CD4-positive, CD25-positive, alpha-beta regulatory T cell (primary cell): ENCODE measurements around the gene DIP2C. TPM values are rescaled to one million over a fixed set of nuclear protein-coding genes. Genes with fewer than 3 reads are reported as not detected.

Experiments used
- ATAC-seq, 2 donors: fragments of 150-1000 bp; cut with Tn5 transposase; one replicate each; pipeline ENCODE4 v1.10.0; 2021; ENCODE audit warnings: low read depth in 2 of 2, moderate number of reproducible peaks in 2 of 2, moderate library complexity in 1 of 2
- DNase-seq, 3 donors: peaks; one replicate each; pipeline versions ENCODE4 v3.0.0 to v3.0.0-alpha.2; 2012 to 2022; ENCODE audit warnings: mixed read lengths in 1 of 3
- H3K27ac ChIP-seq: one replicate; pipeline ENCODE4 v1.7.0; 2013; ENCODE audit warnings: mild to moderate bottlenecking, low read length; ENCODE audit not compliant: insufficient read depth, poor library complexity, severe bottlenecking
- H3K27me3 ChIP-seq: one replicate; pipeline ENCODE4 v1.7.0; 2013; ENCODE audit warnings: low read length; ENCODE audit not compliant: control insufficient read depth, insufficient read depth
- H3K36me3 ChIP-seq: one replicate; pipeline ENCODE4 v1.7.0; 2013; ENCODE audit warnings: mild to moderate bottlenecking, low read length, moderate library complexity; ENCODE audit not compliant: control insufficient read depth, insufficient read depth
- H3K4me1 ChIP-seq: 2 replicates; pipeline ENCODE4 v1.7.0; 2013; ENCODE audit warnings: mild to moderate bottlenecking, low read length; ENCODE audit not compliant: insufficient read depth, control insufficient read depth, poor library complexity, severe bottlenecking
- H3K4me3 ChIP-seq: one replicate; pipeline ENCODE4 v1.7.0; 2013; ENCODE audit warnings: low read depth, mild to moderate bottlenecking, low read length, moderate library complexity
- H3K9me3 ChIP-seq, 2 experiments: 1 replicate in 1 of 2; 2 replicates in 1 of 2; pipeline ENCODE4 v1.7.0; 2013; ENCODE audit warnings: low read length in 2 of 2, mild to moderate bottlenecking in 1 of 2, moderate library complexity in 1 of 2; ENCODE audit not compliant: control insufficient read depth in 2 of 2
- H3K27ac Mint-ChIP-seq, 3 donors: one replicate each; pipeline ENCODE4 v1.8.0; 2020 to 2022; ENCODE audit warnings: mild to moderate bottlenecking in 3 of 3, mixed read lengths in 3 of 3, moderate library complexity in 2 of 3
- H3K27me3 Mint-ChIP-seq: one replicate; pipeline ENCODE4 v1.8.0; 2022; ENCODE audit warnings: mild to moderate bottlenecking, mixed read lengths
- H3K36me3 Mint-ChIP-seq: one replicate; pipeline ENCODE4 v1.8.0; 2020; ENCODE audit warnings: mixed read lengths
- H3K4me1 Mint-ChIP-seq, 4 donors: one replicate each; pipeline ENCODE4 v1.8.0; 2020 to 2022; ENCODE audit warnings: mixed read lengths in 4 of 4, mild to moderate bottlenecking in 1 of 4
- H3K4me3 Mint-ChIP-seq, 4 donors: one replicate each; pipeline ENCODE4 v1.8.0; 2020 to 2022; ENCODE audit warnings: mild to moderate bottlenecking in 4 of 4, mixed read lengths in 4 of 4, moderate library complexity in 3 of 4
- H3K9me3 Mint-ChIP-seq, 7 donors: one replicate each; pipeline ENCODE4 v1.8.0; 2020 to 2022; ENCODE audit warnings: mixed read lengths in 7 of 7, mild to moderate bottlenecking in 3 of 7, moderate library complexity in 2 of 7
- polyA plus RNA-seq, 4 donors: library from polyadenylated mRNA; unstranded; fragments of 300-500 nt; fragmentation: Illumina TruSeq; gene quantifications; one replicate each; pipeline ENCODE4 v1.2.3, GENCODE V29; 2021
- total RNA-seq: library from RNA; stranded (reverse); gene quantifications from one replicate; pipeline ENCODE4 v1.2.3, GENCODE V29; 2022

DIP2C gene
- total and polyA plus RNA-seq, 5 donors from 2014 or later: 0.47 to 4.1 (median 0.54) TPM

GRCh38 chr10:404991-405390 is 284.5 kb downstream of the DIP2C start:
- ATAC-seq (no peak), DNase-seq (no peak)
- H3K9me3 ChIP-seq: no peaks in the 10 kb centered on the region
- H3K4me1 ChIP-seq: no peaks in the 10 kb centered on the region
- no peak overlapping the region for H3K27ac ChIP-seq
- no peak overlapping the region for H3K4me3 ChIP-seq
- Mint-ChIP-seq H3K4me1 (peaks cover 0 to 2% (median 0%) of the 10 kb centered on the region in 4 donors), H3K36me3 (peaks cover 15% of the 10 kb centered on the region), H3K4me3 (no peak overlapping the region), H3K9me3 (no peaks in the 10 kb centered on the region), H3K27me3 (no peaks in the 10 kb centered on the region), H3K27ac (no peak overlapping the region)
- H3K27me3 ChIP-seq: no peaks in the 10 kb centered on the region
- H3K36me3 ChIP-seq: no peaks in the 10 kb centered on the region

DNA sequence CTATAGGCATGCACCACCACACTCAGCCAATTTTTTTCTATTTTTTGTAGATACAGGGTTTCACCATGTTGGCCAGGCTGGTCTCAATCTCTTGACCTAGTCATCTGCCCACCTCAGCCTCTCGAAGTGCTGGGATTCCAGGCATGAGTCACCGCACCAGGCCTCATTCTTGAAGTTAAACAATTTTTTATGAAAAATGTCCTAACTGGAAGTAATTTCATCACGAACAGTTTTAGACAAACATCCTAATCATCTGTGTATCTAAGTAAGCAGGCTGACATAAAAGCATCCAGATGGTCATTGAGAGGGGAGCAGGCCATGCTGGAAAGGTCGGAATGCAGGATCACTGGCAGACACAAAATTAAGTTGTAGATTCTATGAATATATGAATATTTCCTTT is 285.1 kb downstream of the DIP2C start:
- Mint-ChIP-seq H3K9me3 (no peaks in the 10 kb centered on the region), H3K27me3 (no peaks in the 10 kb centered on the region), H3K27ac (no peak overlapping the region), H3K36me3 (peaks cover 15% of the 10 kb centered on the region), H3K4me1 (peaks cover 0 to 2% (median 0%) of the 10 kb centered on the region in 4 donors), H3K4me3 (no peak overlapping the region)
- no peaks in the 10 kb centered on the region for H3K36me3 ChIP-seq
- no peaks in the 10 kb centered on the region for H3K27me3 ChIP-seq
- H3K27ac ChIP-seq: no peak overlapping the region
- ATAC-seq: no peak
- H3K4me1 ChIP-seq: no peaks in the 10 kb centered on the region
- no peaks in the 10 kb centered on the region for H3K9me3 ChIP-seq
- H3K4me3 ChIP-seq: no peak overlapping the region
- DNase-seq: no peak

DNA sequence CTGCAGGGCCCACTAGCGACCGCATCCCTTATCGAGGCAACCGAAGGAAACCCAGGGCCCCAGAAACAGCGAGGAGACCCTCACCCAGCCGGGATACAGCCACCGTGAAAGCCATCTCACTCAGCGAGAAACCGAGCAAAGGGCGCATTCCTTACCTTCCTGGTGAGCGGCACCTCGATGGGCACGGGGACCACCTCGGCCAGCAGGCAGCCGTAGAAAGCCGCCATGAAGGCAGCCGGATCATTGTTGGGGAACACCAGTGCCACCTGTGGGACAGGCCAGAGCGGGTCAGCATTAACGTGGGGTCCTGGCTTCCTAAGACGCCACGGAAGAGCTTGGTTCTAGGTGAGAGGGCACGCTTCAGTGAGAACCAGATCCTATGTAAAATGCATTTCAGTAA is 290.5 kb downstream of the DIP2C start:
- H3K4me1 Mint-ChIP-seq: no peaks in the 10 kb centered on the region
- no peaks in the 10 kb centered on the region for H3K36me3 ChIP-seq
- no peaks in the 10 kb centered on the region for H3K27me3 ChIP-seq
- no peak overlapping the region for H3K4me3 Mint-ChIP-seq
- H3K9me3 Mint-ChIP-seq: peaks cover 0 to under 1% (median 0%) of the 10 kb centered on the region in 7 donors
- peaks cover 3% of the 10 kb centered on the region for H3K36me3 Mint-ChIP-seq
- no peaks in the 10 kb centered on the region for H3K4me1 ChIP-seq
- no peak for DNase-seq
- no peak overlapping the region for H3K27ac Mint-ChIP-seq
- no peak overlapping the region for H3K4me3 ChIP-seq
- H3K9me3 ChIP-seq: no peaks in the 10 kb centered on the region
- ATAC-seq: no peak
- H3K27ac ChIP-seq: no peak overlapping the region
- no peaks in the 10 kb centered on the region for H3K27me3 Mint-ChIP-seq

GRCh38 chr10:397321-398068 is 292.0 kb downstream of the DIP2C start:
- Mint-ChIP-seq H3K4me1 (no peaks in the 10 kb centered on the region), H3K27ac (peak overlapping the region in 1 of 3 donors; percentile 6), H3K27me3 (no peaks in the 10 kb centered on the region), H3K9me3 (peaks cover 0 to 1% (median 0%) of the 10 kb centered on the region in 7 donors), H3K36me3 (peaks cover 6% of the 10 kb centered on the region), H3K4me3 (no peak overlapping the region)
- Histone ChIP-seq H3K27ac (no peak overlapping the region), H3K4me3 (no peak overlapping the region), H3K4me1 (no peaks in the 10 kb centered on the region), H3K27me3 (no peaks in the 10 kb centered on the region), H3K9me3 (no peaks in the 10 kb centered on the region), H3K36me3 (no peaks in the 10 kb centered on the region)
- ATAC-seq (no peak), DNase-seq (no peak)

DNA sequence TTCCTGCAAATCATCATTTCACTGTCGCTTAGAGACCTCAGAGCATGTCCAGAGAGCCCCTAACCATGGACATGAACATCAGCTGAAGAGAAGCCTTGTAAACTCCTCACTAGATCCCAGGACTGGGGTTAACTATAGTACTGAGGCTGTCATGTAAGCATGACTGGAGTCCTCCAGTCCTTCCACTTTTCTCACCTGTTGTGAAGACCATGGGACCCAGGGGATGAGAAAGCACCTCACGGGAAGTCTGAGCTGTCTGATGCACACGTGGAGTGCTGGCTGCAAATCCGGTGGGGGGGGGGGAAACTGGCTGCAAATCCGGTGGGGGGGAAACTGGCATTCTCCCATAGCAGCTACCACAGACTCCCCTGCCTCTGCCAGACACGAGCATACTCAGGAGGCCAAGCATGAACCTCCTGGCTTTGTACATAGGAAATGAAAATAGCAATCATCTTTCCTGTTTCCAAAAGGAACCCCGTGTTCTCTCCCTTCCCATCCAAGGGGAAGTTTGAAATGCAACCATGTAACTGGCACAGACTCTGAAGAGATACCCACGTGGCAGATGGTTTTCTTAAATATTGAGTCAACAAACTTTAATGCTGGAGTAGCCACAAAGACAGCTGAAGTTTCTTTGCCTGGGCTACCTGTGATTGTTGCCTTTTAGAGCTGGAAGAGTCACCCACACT is 292.8 kb downstream of the DIP2C start:
- H3K27me3 Mint-ChIP-seq: no peaks in the 10 kb centered on the region

DNA sequence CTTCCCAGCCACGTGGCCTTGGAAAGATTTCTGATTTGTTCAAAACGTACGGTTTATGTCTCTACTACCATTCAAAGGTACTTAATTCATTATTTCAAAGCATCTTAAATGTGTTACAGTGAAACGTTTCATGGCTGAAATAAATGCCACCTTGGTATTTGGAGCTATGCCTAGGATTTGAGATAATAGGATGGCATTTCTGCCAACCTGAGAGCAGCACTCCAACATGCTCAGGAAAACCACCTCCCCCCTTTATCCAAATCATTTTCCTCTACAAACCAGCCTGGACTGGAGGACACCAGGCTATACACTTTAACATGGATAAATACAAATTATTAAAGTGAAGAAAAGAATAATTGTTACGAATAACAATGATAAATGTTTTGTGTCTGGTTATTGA is 293.4 kb downstream of the DIP2C start:
- H3K36me3 Mint-ChIP-seq: peaks cover 6% of the 10 kb centered on the region
- ATAC-seq: no peak
- Histone ChIP-seq H3K27me3 (no peaks in the 10 kb centered on the region), H3K36me3 (no peaks in the 10 kb centered on the region), H3K4me1 (no peaks in the 10 kb centered on the region), H3K27ac (no peak overlapping the region), H3K9me3 (no peaks in the 10 kb centered on the region), H3K4me3 (no peak overlapping the region)
- DNase-seq: no peak
- no peak overlapping the region for H3K4me3 Mint-ChIP-seq
- H3K27me3 Mint-ChIP-seq: no peaks in the 10 kb centered on the region
- H3K9me3 Mint-ChIP-seq: peaks cover 0 to 1% (median 0%) of the 10 kb centered on the region in 7 donors
- no peak overlapping the region for H3K27ac Mint-ChIP-seq
- no peaks in the 10 kb centered on the region for H3K4me1 Mint-ChIP-seq

More for the DNA sequence above, 292.8 kb downstream of the DIP2C start:
- no peak overlapping the region for H3K4me3 Mint-ChIP-seq
- H3K9me3 ChIP-seq: no peaks in the 10 kb centered on the region
- no peaks in the 10 kb centered on the region for H3K27me3 ChIP-seq
- H3K4me1 ChIP-seq: no peaks in the 10 kb centered on the region
- H3K36me3 ChIP-seq: no peaks in the 10 kb centered on the region
- peaks cover 0 to 1% (median 0%) of the 10 kb centered on the region in 7 donors for H3K9me3 Mint-ChIP-seq
- H3K4me3 ChIP-seq: no peak overlapping the region
- no peak overlapping the region for H3K27ac ChIP-seq
- H3K36me3 Mint-ChIP-seq: peaks cover 6% of the 10 kb centered on the region
- no peak overlapping the region for H3K27ac Mint-ChIP-seq
- no peak for DNase-seq
- ATAC-seq: no peak
- H3K4me1 Mint-ChIP-seq: no peaks in the 10 kb centered on the region

GRCh38 chr10:395665-396064 is 293.8 kb downstream of the DIP2C start:
- H3K4me1 Mint-ChIP-seq: no peaks in the 10 kb centered on the region
- ATAC-seq: no peak

More at GRCh38 chr10:395665-396064, 293.8 kb downstream of the DIP2C start:
- Histone ChIP-seq H3K9me3 (no peaks in the 10 kb centered on the region), H3K36me3 (no peaks in the 10 kb centered on the region), H3K4me3 (no peak overlapping the region), H3K4me1 (no peaks in the 10 kb centered on the region), H3K27ac (no peak overlapping the region), H3K27me3 (no peaks in the 10 kb centered on the region)
- no peaks in the 10 kb centered on the region for H3K27me3 Mint-ChIP-seq
- no peak for DNase-seq
- peaks cover 0 to 1% (median 0%) of the 10 kb centered on the region in 7 donors for H3K9me3 Mint-ChIP-seq
- peaks cover 6% of the 10 kb centered on the region for H3K36me3 Mint-ChIP-seq
- no peak overlapping the region for H3K4me3 Mint-ChIP-seq
- no peak overlapping the region for H3K27ac Mint-ChIP-seq
